Measurements from ENCODE around the gene ZGRF1. TPM values are rescaled to one million over a fixed set of nuclear protein-coding genes. Genes with fewer than 3 reads are reported as not detected.
"Not testable (repeated sequence)": the region's sequence is repeated elsewhere in the genome, so short reads cannot be mapped to it uniquely, and the experiment has no call there.

ZGRF1 gene
- total RNA-seq, 1 experiment from 2014 or later, result 6.9 TPM

DNA sequence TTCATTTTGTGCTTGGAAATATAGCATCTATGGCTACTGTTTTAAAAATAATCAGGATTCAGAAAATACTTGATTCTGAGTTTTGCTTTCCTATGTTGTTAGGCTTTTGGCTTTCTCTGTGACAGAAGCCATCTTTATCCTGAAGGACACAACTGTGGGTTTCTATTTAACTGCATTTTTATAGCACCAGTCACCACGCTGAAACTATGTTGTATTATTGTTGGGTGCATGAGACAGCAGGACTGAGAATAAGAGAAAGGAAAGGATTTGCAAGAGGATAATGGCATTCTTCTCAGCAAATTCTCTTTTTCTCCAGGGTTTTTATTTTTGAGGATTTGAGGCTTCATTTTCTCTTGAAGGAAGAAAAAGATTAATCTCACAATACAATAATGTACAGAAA lies 110.6 kb downstream of the ZGRF1 start:
- BruUV-seq (replicated peaks), result no TSS peak
- ChIA-PET POLR2A (no interaction called here), CTCF (interaction anchor here (0.9 to 6.3 kb wide), 4 partner anchors 9 to 201 kb away, joined by 3 to 77 read pairs (median 3); no protein-coding TSS in a partner anchor)
- Mint-ChIP-seq H3K36me3 (ENCODE audit: insufficient read depth, unreplicated experiment) (no peaks in the 10 kb centered on the region), H3K4me3 (ENCODE audit: unreplicated experiment) (no peak overlapping the region), H3K9me3 (ENCODE audit: unreplicated experiment) (no peaks in the 10 kb centered on the region), H3K27me3 (ENCODE audit: insufficient read depth, unreplicated experiment) (no peaks in the 10 kb centered on the region), H3K4me1 (ENCODE audit: insufficient read depth, unreplicated experiment) (no peaks in the 10 kb centered on the region), H3K27ac (ENCODE audit: low read depth, unreplicated experiment) (no peak overlapping the region)
- TF ChIP-seq, protein P1, sequence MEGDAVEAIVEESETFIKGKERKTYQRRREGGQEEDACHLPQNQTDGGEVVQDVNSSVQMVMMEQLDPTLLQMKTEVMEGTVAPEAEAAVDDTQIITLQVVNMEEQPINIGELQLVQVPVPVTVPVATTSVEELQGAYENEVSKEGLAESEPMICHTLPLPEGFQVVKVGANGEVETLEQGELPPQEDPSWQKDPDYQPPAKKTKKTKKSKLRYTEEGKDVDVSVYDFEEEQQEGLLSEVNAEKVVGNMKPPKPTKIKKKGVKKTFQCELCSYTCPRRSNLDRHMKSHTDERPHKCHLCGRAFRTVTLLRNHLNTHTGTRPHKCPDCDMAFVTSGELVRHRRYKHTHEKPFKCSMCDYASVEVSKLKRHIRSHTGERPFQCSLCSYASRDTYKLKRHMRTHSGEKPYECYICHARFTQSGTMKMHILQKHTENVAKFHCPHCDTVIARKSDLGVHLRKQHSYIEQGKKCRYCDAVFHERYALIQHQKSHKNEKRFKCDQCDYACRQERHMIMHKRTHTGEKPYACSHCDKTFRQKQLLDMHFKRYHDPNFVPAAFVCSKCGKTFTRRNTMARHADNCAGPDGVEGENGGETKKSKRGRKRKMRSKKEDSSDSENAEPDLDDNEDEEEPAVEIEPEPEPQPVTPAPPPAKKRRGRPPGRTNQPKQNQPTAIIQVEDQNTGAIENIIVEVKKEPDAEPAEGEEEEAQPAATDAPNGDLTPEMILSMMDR (IDR thresholded peaks at IDR 0.05; ENCODE audit: unreplicated experiment), result no peak
- intact Hi-C loops (cut with micrococcal nuclease), result loop anchor here (10.0 kb wide), 1 partner anchor 291 kb away; the partner anchor contains the start of gene AP1AR
- DNase-seq (ENCODE audit: unreplicated experiment), result no peak

DNA sequence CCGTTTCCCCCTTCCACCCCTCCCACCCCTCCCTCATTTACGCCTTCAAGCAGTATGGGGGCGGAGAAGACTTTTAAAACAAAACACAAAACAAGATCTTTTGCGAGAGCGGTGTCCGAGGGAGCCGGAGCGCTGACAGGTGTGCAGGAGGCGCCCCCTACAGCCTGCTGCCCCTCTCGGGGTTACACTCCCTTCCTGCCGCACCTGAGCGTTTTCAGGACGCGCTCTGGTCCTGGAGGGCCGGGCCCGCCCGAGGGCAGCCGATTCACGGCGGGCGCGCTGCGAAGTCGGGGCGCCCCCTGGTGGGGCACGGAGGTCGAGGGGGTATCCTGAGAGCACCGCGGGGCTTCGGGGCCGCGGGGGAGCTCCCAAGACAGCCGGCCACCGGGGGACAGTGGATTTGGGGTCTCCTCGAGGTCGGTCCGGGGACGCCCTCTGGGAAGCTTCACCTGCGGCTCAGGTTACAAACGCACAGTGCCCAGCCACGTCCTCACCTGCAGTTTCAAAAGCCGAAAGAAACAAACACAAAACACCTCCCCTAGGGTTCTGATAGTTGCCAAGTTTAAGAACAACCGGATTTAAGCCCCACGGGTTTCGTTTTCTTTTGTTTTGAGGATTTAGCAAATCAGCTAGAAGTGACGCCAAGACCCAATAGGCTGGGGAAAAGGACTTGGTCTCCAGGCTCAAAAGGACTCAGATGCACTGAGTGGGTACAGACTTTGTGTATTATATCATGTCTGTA lies 112.8 kb downstream of the ZGRF1 start:
- CTCF ChIA-PET, result interaction anchor here (0.5 to 6.3 kb wide), 36 partner anchors 9 to 736 kb away, joined by 3 to 77 read pairs (median 4); partner anchors contain the start of gene NEUROG2

GRCh38 chr4:112523008-112523721 lies 113.5 kb downstream of the ZGRF1 start:
- intact Hi-C loops (cut with micrococcal nuclease), result loop anchor here (1.0 to 10.0 kb wide), 3 partner anchors 82 to 288 kb away; partner anchors contain the start of gene AP1AR
- ChIA-PET POLR2A (interaction anchor here (0.9 to 1.2 kb wide), 2 partner anchors 7 to 457 kb away, joined by 3 to 6 read pairs; partner anchors contain the start of gene NEUROG2), CTCF (interaction anchor here (0.7 to 6.3 kb wide), 19 partner anchors 8 to 375 kb away, joined by 3 to 77 read pairs (median 5); partner anchors contain the start of gene NEUROG2)
- DNase-seq (ENCODE audit: unreplicated experiment), result no peak
- Mint-ChIP-seq H3K27me3 (ENCODE audit: insufficient read depth, unreplicated experiment) (peaks cover 28% of the 10 kb centered on the region), H3K4me3 (ENCODE audit: unreplicated experiment) (peak overlapping the region; percentile 69), H3K36me3 (ENCODE audit: insufficient read depth, unreplicated experiment) (no peaks in the 10 kb centered on the region), H3K9me3 (ENCODE audit: unreplicated experiment) (no peaks in the 10 kb centered on the region), H3K27ac (ENCODE audit: low read depth, unreplicated experiment) (no peak overlapping the region), H3K4me1 (ENCODE audit: insufficient read depth, unreplicated experiment) (peaks cover under 1% of the 10 kb centered on the region)
- TF ChIP-seq, protein P1 (IDR thresholded peaks at IDR 0.05; ENCODE audit: unreplicated experiment), result no peak
- no TSS peak for BruUV-seq (replicated peaks)

More for the DNA sequence above, 112.8 kb downstream of the ZGRF1 start:
- Mint-ChIP-seq H3K4me1 (ENCODE audit: insufficient read depth, unreplicated experiment) (no peaks in the 10 kb centered on the region), H3K27ac (ENCODE audit: low read depth, unreplicated experiment) (no peak overlapping the region), H3K9me3 (ENCODE audit: unreplicated experiment) (no peaks in the 10 kb centered on the region), H3K36me3 (ENCODE audit: insufficient read depth, unreplicated experiment) (no peaks in the 10 kb centered on the region), H3K27me3 (ENCODE audit: insufficient read depth, unreplicated experiment) (peaks cover 20% of the 10 kb centered on the region), H3K4me3 (ENCODE audit: unreplicated experiment) (peak overlapping the region; percentile 69)
- POLR2A ChIA-PET, result interaction anchor here (0.9 to 1.2 kb wide), 2 partner anchors 8 to 458 kb away, joined by 3 to 6 read pairs; partner anchors contain the start of gene NEUROG2
- intact Hi-C loops (cut with micrococcal nuclease), result loop anchor here (1.0 to 10.0 kb wide), 5 partner anchors 81 to 425 kb away; partner anchors contain the start of gene AP1AR
- TF ChIP-seq, protein P1 (IDR thresholded peaks at IDR 0.05; ENCODE audit: unreplicated experiment), result peak; percentile 87
- no TSS peak for BruUV-seq (replicated peaks)
- peak; percentile 62 for DNase-seq (ENCODE audit: unreplicated experiment)

GRCh38 chr4:112522431-112522830 lies 114.3 kb downstream of the ZGRF1 start:
- H3K36me3 Mint-ChIP-seq (ENCODE audit: insufficient read depth, unreplicated experiment); H3K4me1 Mint-ChIP-seq (ENCODE audit: insufficient read depth, unreplicated experiment); POLR2A ChIA-PET; BruUV-seq (replicated peaks); H3K9me3 Mint-ChIP-seq (ENCODE audit: unreplicated experiment); DNase-seq (ENCODE audit: unreplicated experiment); H3K27ac Mint-ChIP-seq (ENCODE audit: low read depth, unreplicated experiment): not testable (repeated sequence)
- peak overlapping the region; percentile 69 for H3K4me3 Mint-ChIP-seq (ENCODE audit: unreplicated experiment)
- intact Hi-C loops (cut with micrococcal nuclease), result loop anchor here (2.0 to 10.0 kb wide), 2 partner anchors 82 to 288 kb away; partner anchors contain the start of gene AP1AR
- peaks cover 35% of the 10 kb centered on the region for H3K27me3 Mint-ChIP-seq (ENCODE audit: insufficient read depth, unreplicated experiment)
- CTCF ChIA-PET, result interaction anchor here (0.6 to 6.3 kb wide), 13 partner anchors 8 to 563 kb away, joined by 3 to 77 read pairs (median 4); no protein-coding TSS in a partner anchor
